ENCODE measurements around the gene MARS2. TPM values are rescaled to one million over a fixed set of nuclear protein-coding genes. Genes with fewer than 3 reads are reported as not detected.

The MARS2 gene
- total and polyA plus RNA-seq, 10 donors: 4.7 to 12.7 (median 9.8) TPM

DNA sequence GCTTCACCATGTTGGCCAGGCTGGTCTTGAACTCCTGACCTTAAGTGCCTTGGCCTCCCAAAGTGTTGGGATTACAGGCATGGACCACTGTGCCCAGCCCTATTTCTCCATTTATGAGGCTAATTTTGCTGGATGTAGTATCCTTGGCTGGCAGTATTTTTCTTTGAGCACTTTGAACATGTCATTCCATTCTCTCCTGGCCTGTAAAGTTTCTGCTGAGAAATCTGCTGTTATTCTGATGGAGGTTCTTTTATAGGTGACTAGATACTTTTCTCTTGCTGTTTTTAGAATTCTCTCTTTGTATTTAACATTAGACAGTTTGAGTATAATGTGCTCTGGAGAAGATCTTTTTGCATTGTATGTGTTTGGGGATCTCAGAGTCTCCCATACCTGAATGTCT is 38.9 kb upstream of the MARS2 start:
- TF ChIP-seq, protein P1, sequence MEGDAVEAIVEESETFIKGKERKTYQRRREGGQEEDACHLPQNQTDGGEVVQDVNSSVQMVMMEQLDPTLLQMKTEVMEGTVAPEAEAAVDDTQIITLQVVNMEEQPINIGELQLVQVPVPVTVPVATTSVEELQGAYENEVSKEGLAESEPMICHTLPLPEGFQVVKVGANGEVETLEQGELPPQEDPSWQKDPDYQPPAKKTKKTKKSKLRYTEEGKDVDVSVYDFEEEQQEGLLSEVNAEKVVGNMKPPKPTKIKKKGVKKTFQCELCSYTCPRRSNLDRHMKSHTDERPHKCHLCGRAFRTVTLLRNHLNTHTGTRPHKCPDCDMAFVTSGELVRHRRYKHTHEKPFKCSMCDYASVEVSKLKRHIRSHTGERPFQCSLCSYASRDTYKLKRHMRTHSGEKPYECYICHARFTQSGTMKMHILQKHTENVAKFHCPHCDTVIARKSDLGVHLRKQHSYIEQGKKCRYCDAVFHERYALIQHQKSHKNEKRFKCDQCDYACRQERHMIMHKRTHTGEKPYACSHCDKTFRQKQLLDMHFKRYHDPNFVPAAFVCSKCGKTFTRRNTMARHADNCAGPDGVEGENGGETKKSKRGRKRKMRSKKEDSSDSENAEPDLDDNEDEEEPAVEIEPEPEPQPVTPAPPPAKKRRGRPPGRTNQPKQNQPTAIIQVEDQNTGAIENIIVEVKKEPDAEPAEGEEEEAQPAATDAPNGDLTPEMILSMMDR (IDR thresholded peaks at IDR 0.05 in 8 of 11, conservative IDR thresholded peaks at IDR 0.05 in 3 of 11): no peak
- TF ChIP-seq POLR2AphosphoS5 (IDR thresholded peaks at IDR 0.05): no peak
- TF ChIP-seq POLR2A (IDR thresholded peaks at IDR 0.05): no peak
- intact Hi-C loops (cut with DNase I; ENCODE audit: low total_unique reads): no loop called here
- no peaks in the 10 kb centered on the region for H3K36me3 ChIP-seq
- no peak for DNase-seq
- H3K4me1 ChIP-seq: no peaks in the 10 kb centered on the region
- no peak overlapping the region for H3K4me3 ChIP-seq
- H3K27ac ChIP-seq: no peak overlapping the region
- H3K27me3 ChIP-seq (replicated peaks in 1 of 7): no peaks in the 10 kb centered on the region
- peaks cover 0 to 29% (median 23%) of the 10 kb centered on the region in 8 donors for H3K9me3 ChIP-seq

DNA sequence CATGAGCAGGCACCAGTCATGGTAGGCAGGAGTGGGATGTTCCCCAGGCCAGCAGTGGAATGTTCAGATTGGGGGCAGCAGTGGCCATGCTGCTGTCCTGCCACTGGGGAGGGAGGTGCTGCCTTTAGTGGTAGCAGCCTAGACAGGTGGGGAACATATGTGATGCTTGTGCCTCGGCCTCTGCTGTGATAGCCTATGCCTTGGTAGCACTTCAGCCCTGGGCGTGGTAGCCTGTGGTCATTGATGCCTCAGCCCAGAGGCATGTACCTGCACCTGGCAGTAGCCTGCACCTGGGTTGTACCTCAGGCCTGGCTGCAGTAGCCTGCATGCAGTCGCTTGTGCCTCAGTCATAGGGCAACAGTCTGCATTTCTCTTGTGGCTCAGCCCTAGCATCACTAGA is 36.9 kb upstream of the MARS2 start:
- H3K27ac ChIP-seq: no peak overlapping the region
- no peaks in the 10 kb centered on the region for H3K4me1 ChIP-seq
- peaks cover 0 to 6% (median 0%) of the 10 kb centered on the region in 7 donors for H3K27me3 ChIP-seq (replicated peaks in 1 of 7)
- DNase-seq: no peak
- H3K4me3 ChIP-seq: no peak overlapping the region
- intact Hi-C loops (cut with DNase I; ENCODE audit: low total_unique reads): no loop called here
- WGBS, 5 donors: 76 to 100% (median 92%) methylated on average over 1 to 3 of the region's 3 CpGs
- TF ChIP-seq POLR2A (IDR thresholded peaks at IDR 0.05): no peak
- no peak for TF ChIP-seq POLR2AphosphoS5 (IDR thresholded peaks at IDR 0.05)
- TF ChIP-seq, protein P1 (IDR thresholded peaks at IDR 0.05 in 8 of 11, conservative IDR thresholded peaks at IDR 0.05 in 3 of 11): no peak
- no peaks in the 10 kb centered on the region for H3K36me3 ChIP-seq
- peaks cover 0 to 29% (median 23%) of the 10 kb centered on the region in 8 donors for H3K9me3 ChIP-seq

GRCh38 chr2:197669077-197669476 is 36.1 kb upstream of the MARS2 start:
- H3K9me3 ChIP-seq: peaks cover 0 to 29% (median 23%) of the 10 kb centered on the region in 8 donors
- no peak overlapping the region for H3K27ac ChIP-seq
- intact Hi-C loops (cut with DNase I; ENCODE audit: low total_unique reads): no loop called here
- no peak overlapping the region for H3K4me3 ChIP-seq
- no peak for DNase-seq
- H3K36me3 ChIP-seq: no peaks in the 10 kb centered on the region
- H3K4me1 ChIP-seq: no peaks in the 10 kb centered on the region
- H3K27me3 ChIP-seq (replicated peaks in 1 of 7): peaks cover 0 to 9% (median 0%) of the 10 kb centered on the region in 7 donors
- TF ChIP-seq, protein P1 (IDR thresholded peaks at IDR 0.05 in 8 of 11, conservative IDR thresholded peaks at IDR 0.05 in 3 of 11): no peak
- TF ChIP-seq POLR2A (IDR thresholded peaks at IDR 0.05) (no peak), POLR2AphosphoS5 (IDR thresholded peaks at IDR 0.05) (no peak)

DNA sequence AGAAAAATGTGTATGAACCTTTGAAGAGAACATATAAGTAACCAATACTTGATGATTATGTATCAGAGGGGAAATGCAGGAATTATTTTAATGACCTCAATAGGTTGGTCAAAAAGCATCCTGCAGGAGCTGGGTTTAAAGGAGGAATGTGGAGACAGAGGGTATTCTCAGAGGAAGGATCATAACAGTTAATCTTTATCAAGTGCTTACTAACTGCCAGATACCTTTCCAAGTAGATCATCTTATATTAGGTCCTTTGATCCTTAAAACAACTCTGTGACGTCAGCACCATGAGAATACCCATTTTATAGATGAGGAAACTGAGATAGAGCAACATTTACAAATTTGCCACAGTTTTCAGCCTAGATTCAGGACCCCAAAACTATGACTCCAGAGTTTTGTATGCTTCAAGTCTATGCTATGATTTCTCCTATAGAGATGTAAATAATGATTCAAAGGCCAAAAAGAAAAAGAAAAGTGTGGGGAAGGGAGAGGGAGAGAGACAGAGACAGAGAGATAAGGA is 32.7 kb upstream of the MARS2 start:
- H3K36me3 ChIP-seq: no peaks in the 10 kb centered on the region
- peaks cover 0 to 8% (median 3%) of the 10 kb centered on the region in 8 donors for H3K9me3 ChIP-seq
- H3K27me3 ChIP-seq (replicated peaks in 1 of 7): peaks cover 0 to 15% (median 0%) of the 10 kb centered on the region in 7 donors
- H3K27ac ChIP-seq: no peak overlapping the region
- WGBS, 5 donors: 54 to 73% (median 64%) methylated on average over 1 of the region's 1 CpG
- no peak for DNase-seq
- intact Hi-C loops (cut with DNase I; ENCODE audit: low total_unique reads): no loop called here
- no peaks in the 10 kb centered on the region for H3K4me1 ChIP-seq
- no peak overlapping the region for H3K4me3 ChIP-seq
- TF ChIP-seq POLR2AphosphoS5 (IDR thresholded peaks at IDR 0.05) (no peak), POLR2A (IDR thresholded peaks at IDR 0.05) (no peak)
- TF ChIP-seq, protein P1 (IDR thresholded peaks at IDR 0.05 in 8 of 11, conservative IDR thresholded peaks at IDR 0.05 in 3 of 11): no peak
